Measurements from ENCODE around the gene ANKH.

GRCh38 chr5:14765587-14765986 lies 106.0 kb downstream of the ANKH start:
- TF ChIP-seq, protein P1, sequence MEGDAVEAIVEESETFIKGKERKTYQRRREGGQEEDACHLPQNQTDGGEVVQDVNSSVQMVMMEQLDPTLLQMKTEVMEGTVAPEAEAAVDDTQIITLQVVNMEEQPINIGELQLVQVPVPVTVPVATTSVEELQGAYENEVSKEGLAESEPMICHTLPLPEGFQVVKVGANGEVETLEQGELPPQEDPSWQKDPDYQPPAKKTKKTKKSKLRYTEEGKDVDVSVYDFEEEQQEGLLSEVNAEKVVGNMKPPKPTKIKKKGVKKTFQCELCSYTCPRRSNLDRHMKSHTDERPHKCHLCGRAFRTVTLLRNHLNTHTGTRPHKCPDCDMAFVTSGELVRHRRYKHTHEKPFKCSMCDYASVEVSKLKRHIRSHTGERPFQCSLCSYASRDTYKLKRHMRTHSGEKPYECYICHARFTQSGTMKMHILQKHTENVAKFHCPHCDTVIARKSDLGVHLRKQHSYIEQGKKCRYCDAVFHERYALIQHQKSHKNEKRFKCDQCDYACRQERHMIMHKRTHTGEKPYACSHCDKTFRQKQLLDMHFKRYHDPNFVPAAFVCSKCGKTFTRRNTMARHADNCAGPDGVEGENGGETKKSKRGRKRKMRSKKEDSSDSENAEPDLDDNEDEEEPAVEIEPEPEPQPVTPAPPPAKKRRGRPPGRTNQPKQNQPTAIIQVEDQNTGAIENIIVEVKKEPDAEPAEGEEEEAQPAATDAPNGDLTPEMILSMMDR (IDR thresholded peaks at IDR 0.05): no peak
- TF ChIP-seq EZH2phosphoT487 (IDR thresholded peaks at IDR 0.05): no peak

Data from neural progenitor cell (in vitro differentiated cells).